Trophoblast cell (in vitro differentiated cells and primary cell): Measurements from ENCODE around the gene TTLL11.
"Not testable (repeated sequence)": the region's sequence is repeated elsewhere in the genome, so short reads cannot be mapped to it uniquely, and the experiment has no call there.

ENCODE experiments used
- DNase-seq, 2 donors: peaks; one replicate each; pipeline ENCODE4 v3.0.0-alpha.2; 2016
- H2AFZ ChIP-seq: 2 replicates; pipeline ENCODE4 v1.6.1; 2013; ENCODE audit warnings: low read length, moderate library complexity, mild to moderate bottlenecking; ENCODE audit not compliant: insufficient read depth, poor library complexity
- H2AK5ac ChIP-seq: 2 replicates; pipeline ENCODE4 v1.6.1; 2013; ENCODE audit warnings: mild to moderate bottlenecking, low read length
- H2BK120ac ChIP-seq: 2 replicates; pipeline ENCODE4 v1.6.1; 2013; ENCODE audit warnings: low read length, mild to moderate bottlenecking, moderate library complexity; ENCODE audit not compliant: insufficient read depth, poor library complexity
- H2BK12ac ChIP-seq: 2 replicates; pipeline ENCODE4 v1.6.1; 2013; ENCODE audit warnings: mild to moderate bottlenecking, low read length, moderate library complexity
- H2BK5ac ChIP-seq: 2 replicates; pipeline ENCODE4 v1.6.1; 2013; ENCODE audit warnings: low read length, low read depth, moderate library complexity, mild to moderate bottlenecking; ENCODE audit not compliant: poor library complexity
- H3K14ac ChIP-seq: 2 replicates; pipeline ENCODE4 v1.6.1; 2013; ENCODE audit warnings: mild to moderate bottlenecking, low read length
- H3K18ac ChIP-seq: 2 replicates; pipeline ENCODE4 v1.6.1; 2013; ENCODE audit warnings: mild to moderate bottlenecking, low read length
- H3K23ac ChIP-seq: 2 replicates; pipeline ENCODE4 v1.6.1; 2013; ENCODE audit warnings: low read length
- H3K27ac ChIP-seq: 2 replicates; pipeline ENCODE4 v1.5.1; 2013; ENCODE audit warnings: low read depth, mild to moderate bottlenecking, inconsistent platforms, low read length, moderate library complexity
- H3K27me3 ChIP-seq: 2 replicates; pipeline ENCODE4 v1.6.1; 2013; ENCODE audit warnings: inconsistent platforms, mild to moderate bottlenecking, low read length, moderate library complexity; ENCODE audit not compliant: insufficient read depth
- H3K36me3 ChIP-seq, 2 experiments: 1 replicate in 1 of 2; 2 replicates in 1 of 2; pipeline ENCODE4 v1.6.1; 2013; ENCODE audit warnings: low read length in 2 of 2, mild to moderate bottlenecking in 2 of 2, moderate library complexity in 1 of 2; ENCODE audit not compliant: insufficient read depth in 2 of 2, control insufficient read depth in 1 of 2
- H3K4ac ChIP-seq: 2 replicates; pipeline ENCODE4 v1.6.1; 2013; ENCODE audit warnings: low read depth, mild to moderate bottlenecking, low read length, moderate library complexity
- H3K4me1 ChIP-seq, 2 experiments: 1 replicate in 1 of 2; 2 replicates in 1 of 2; pipeline ENCODE4 v1.6.1; 2013; ENCODE audit warnings: low read length in 2 of 2, mild to moderate bottlenecking in 2 of 2, moderate library complexity in 1 of 2; ENCODE audit not compliant: insufficient read depth in 2 of 2, control insufficient read depth in 1 of 2
- H3K4me2 ChIP-seq: 2 replicates; pipeline ENCODE4 v1.6.1; 2013; ENCODE audit warnings: inconsistent platforms, mild to moderate bottlenecking, low read length, moderate library complexity
- H3K4me3 ChIP-seq: 2 replicates; pipeline ENCODE4 v1.5.1; 2013; ENCODE audit warnings: mild to moderate bottlenecking, low read depth, low read length, inconsistent platforms
- H3K79me1 ChIP-seq: one replicate; pipeline ENCODE4 v1.6.1; 2013; ENCODE audit warnings: low read length
- H3K79me2 ChIP-seq: 2 replicates; pipeline ENCODE4 v1.6.1; 2013; ENCODE audit warnings: low read length, mild to moderate bottlenecking; ENCODE audit not compliant: control insufficient read depth, insufficient read depth, poor library complexity
- H3K9ac ChIP-seq: 2 replicates; pipeline ENCODE4 v1.6.1; 2013; ENCODE audit warnings: mild to moderate bottlenecking, low read length
- H3K9me3 ChIP-seq: 2 replicates; pipeline ENCODE4 v1.6.1; 2013; ENCODE audit warnings: low read depth, mild to moderate bottlenecking, control low read depth, inconsistent platforms, low read length; ENCODE audit not compliant: insufficient read depth
- H4K12ac ChIP-seq: 2 replicates; pipeline ENCODE4 v1.6.1; 2013; ENCODE audit warnings: low read depth, mild to moderate bottlenecking, low read length, moderate library complexity
- H4K8ac ChIP-seq: 2 replicates; pipeline ENCODE4 v1.6.1; 2013; ENCODE audit warnings: low read depth, mild to moderate bottlenecking, low read length, moderate library complexity
- H4K91ac ChIP-seq: one replicate; pipeline ENCODE4 v1.6.1; 2013; ENCODE audit warnings: low read depth, mild to moderate bottlenecking, low read length, moderate library complexity
- WGBS: extraction: QIAGEN DNeasy Blood & Tissue Kit; methylation state at CpG from one replicate; pipeline ENCODE4 v1.1.7; 2013; ENCODE audit warnings: missing lambda C conversion rate; ENCODE audit not compliant: insufficient read length, insufficient coverage; ENCODE audit errors: extremely low coverage; 5-methylcytosine and 5-hydroxymethylcytosine counted together

The TTLL11 gene

GRCh38 chr9:122071715-122072114 is 21.4 kb downstream of the TTLL11 start:
- H3K79me2 ChIP-seq = no peaks in the 10 kb centered on the region
- H3K23ac ChIP-seq = no peak overlapping the region
- no peak overlapping the region for H3K18ac ChIP-seq
- H3K4me3 ChIP-seq = no peak overlapping the region
- no peaks in the 10 kb centered on the region for H3K27me3 ChIP-seq
- H3K27ac ChIP-seq = no peak overlapping the region
- no peak overlapping the region for H3K9ac ChIP-seq
- no peak overlapping the region for H2BK12ac ChIP-seq
- H3K36me3 ChIP-seq = no peaks in the 10 kb centered on the region
- no peak overlapping the region for H2BK5ac ChIP-seq
- H3K9me3 ChIP-seq = peaks cover 3% of the 10 kb centered on the region
- H2AK5ac ChIP-seq = no peak overlapping the region
- no peak overlapping the region for H3K4me2 ChIP-seq
- no peak overlapping the region for H2AFZ ChIP-seq
- no peak overlapping the region for H4K91ac ChIP-seq
- no peak overlapping the region for H2BK120ac ChIP-seq
- H3K14ac ChIP-seq = no peak overlapping the region
- no peak overlapping the region for H3K4ac ChIP-seq
- H3K4me1 ChIP-seq = no peaks in the 10 kb centered on the region
- no CpG with 5 or more reads among the region's 3 CpGs for WGBS
- DNase-seq = no peak
- no peak overlapping the region for H4K8ac ChIP-seq
- H4K12ac ChIP-seq = no peak overlapping the region
- no peaks in the 10 kb centered on the region for H3K79me1 ChIP-seq

DNA sequence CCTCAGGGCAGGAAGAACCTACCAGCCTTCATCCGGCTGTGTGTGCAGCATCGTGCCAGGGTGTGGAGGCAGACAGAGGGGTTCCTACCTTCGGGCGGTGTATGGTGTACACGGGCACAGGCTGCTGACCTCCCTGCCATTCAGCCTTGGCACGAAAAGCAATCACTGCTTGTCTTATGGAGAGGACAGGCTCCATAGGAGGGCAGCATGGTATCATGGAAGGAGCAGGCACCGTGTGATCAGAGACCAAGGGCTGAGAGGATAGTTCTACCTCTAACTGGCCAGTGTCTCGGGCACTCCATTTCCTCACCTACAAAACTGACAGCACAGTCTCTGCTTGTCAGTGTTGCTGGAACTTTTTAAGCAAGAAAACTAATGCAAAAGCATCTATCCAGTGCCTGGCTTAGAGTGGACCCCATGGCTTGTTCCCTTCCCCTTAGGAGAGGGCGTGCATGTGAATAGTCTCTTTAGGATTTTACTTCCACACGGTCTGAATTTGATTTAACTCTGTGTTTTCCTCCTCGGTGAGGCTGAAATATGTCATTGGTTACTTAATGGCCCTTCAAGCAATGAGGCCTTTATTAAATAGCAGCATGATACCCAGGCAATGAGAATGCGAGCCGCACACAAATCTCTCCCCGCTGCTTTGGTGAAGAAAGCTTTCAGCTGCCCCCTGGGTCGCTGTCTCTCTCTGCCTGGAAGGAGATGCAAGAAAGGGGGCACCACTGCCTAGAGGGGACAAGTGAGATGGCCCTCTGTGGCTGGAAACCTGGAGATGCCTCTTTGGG is 22.2 kb downstream of the TTLL11 start:
- Histone ChIP-seq H2BK5ac (no peak overlapping the region), H4K12ac (no peak overlapping the region), H2AK5ac (no peak overlapping the region), H3K18ac (no peak overlapping the region), H3K79me2 (no peaks in the 10 kb centered on the region), H4K91ac (no peak overlapping the region), H3K27ac (no peak overlapping the region), H3K4me2 (no peak overlapping the region), H3K4me1 (no peaks in the 10 kb centered on the region), H3K9ac (no peak overlapping the region), H2BK120ac (no peak overlapping the region), H2AFZ (no peak overlapping the region), H3K14ac (no peak overlapping the region), H3K4ac (no peak overlapping the region), H3K36me3 (no peaks in the 10 kb centered on the region), H3K9me3 (peaks cover 3% of the 10 kb centered on the region), H3K27me3 (no peaks in the 10 kb centered on the region), H2BK12ac (no peak overlapping the region), H3K23ac (no peak overlapping the region), H3K79me1 (no peaks in the 10 kb centered on the region), H3K4me3 (no peak overlapping the region), H4K8ac (no peak overlapping the region)
- DNase-seq = no peak
- no CpG with 5 or more reads among the region's 15 CpGs for WGBS

- not testable (repeated sequence) for H2BK5ac ChIP-seq, H3K4me2 ChIP-seq, H3K27me3 ChIP-seq, H2AFZ ChIP-seq, H4K12ac ChIP-seq, DNase-seq, H4K8ac ChIP-seq, H2BK120ac ChIP-seq, H3K36me3 ChIP-seq, H2BK12ac ChIP-seq, H3K14ac ChIP-seq, H3K9me3 ChIP-seq, H3K23ac ChIP-seq, H4K91ac ChIP-seq, H3K18ac ChIP-seq, H3K4me1 ChIP-seq, H2AK5ac ChIP-seq, H3K79me2 ChIP-seq, H3K4ac ChIP-seq, H3K4me3 ChIP-seq, H3K9ac ChIP-seq, H3K27ac ChIP-seq, H3K79me1 ChIP-seq
- WGBS = no CpG with 5 or more reads among the region's 1 CpG
Observed at GRCh38 chr9:122066680-122067079, 26.4 kb downstream of the TTLL11 start.

GRCh38 chr9:122065923-122066629 is 27.0 kb downstream of the TTLL11 start:
- no peak overlapping the region for H2BK5ac ChIP-seq
- no peaks in the 10 kb centered on the region for H3K4me1 ChIP-seq
- no peaks in the 10 kb centered on the region for H3K79me1 ChIP-seq
- H3K27me3 ChIP-seq = no peaks in the 10 kb centered on the region
- no CpG with 5 or more reads among the region's 2 CpGs for WGBS
- no peak overlapping the region for H3K4ac ChIP-seq
- no peak overlapping the region for H2AK5ac ChIP-seq
- peaks cover 3% of the 10 kb centered on the region for H3K9me3 ChIP-seq
- no peak overlapping the region for H3K4me3 ChIP-seq
- H3K4me2 ChIP-seq = no peak overlapping the region
- no peaks in the 10 kb centered on the region for H3K36me3 ChIP-seq
- H3K23ac ChIP-seq = no peak overlapping the region
- no peak overlapping the region for H3K27ac ChIP-seq
- no peak overlapping the region for H2BK120ac ChIP-seq
- no peak overlapping the region for H4K91ac ChIP-seq
- no peak for DNase-seq
- H3K79me2 ChIP-seq = no peaks in the 10 kb centered on the region
- H3K14ac ChIP-seq = no peak overlapping the region
- H2AFZ ChIP-seq = no peak overlapping the region
- H4K12ac ChIP-seq = no peak overlapping the region
- H2BK12ac ChIP-seq = no peak overlapping the region
- no peak overlapping the region for H3K18ac ChIP-seq
- H4K8ac ChIP-seq = no peak overlapping the region
- no peak overlapping the region for H3K9ac ChIP-seq
